H9 (cell line): Measurements from ENCODE around the gene RABGAP1L. TPM values are rescaled to one million over a fixed set of nuclear protein-coding genes. Genes with fewer than 3 reads are reported as not detected.

Source experiments
- DNase-seq: peaks from one replicate; pipeline ENCODE4 v3.0.0-alpha.2; 2017
- H2AFZ ChIP-seq: one replicate; pipeline ENCODE4 v1.6.1; 2013; ENCODE audit warnings: mild to moderate bottlenecking, low read length, control low read depth, moderate library complexity
- H2AK5ac ChIP-seq: 2 replicates; pipeline ENCODE4 v1.6.1; 2013; ENCODE audit warnings: low read length, control low read depth, mixed read lengths; ENCODE audit not compliant: insufficient read length
- H2BK120ac ChIP-seq: one replicate; pipeline ENCODE4 v1.6.1; 2013; ENCODE audit warnings: low read depth, mild to moderate bottlenecking, low read length, control low read depth, inconsistent platforms; ENCODE audit not compliant: poor library complexity, severe bottlenecking
- H2BK12ac ChIP-seq: 2 replicates; pipeline ENCODE4 v1.6.1; 2013; ENCODE audit warnings: low read length, control low read depth, mixed read lengths, low read depth; ENCODE audit not compliant: insufficient read length
- H2BK15ac ChIP-seq: 2 replicates; pipeline ENCODE4 v1.6.1; 2013; ENCODE audit warnings: low read depth, low read length, control low read depth
- H2BK20ac ChIP-seq: one replicate; pipeline ENCODE4 v1.6.1; 2013; ENCODE audit warnings: low read depth, mild to moderate bottlenecking, low read length, control low read depth, inconsistent platforms; ENCODE audit not compliant: poor library complexity, severe bottlenecking
- H2BK5ac ChIP-seq: 2 replicates; pipeline ENCODE4 v1.6.1; 2013; ENCODE audit warnings: low read length, control low read depth, mixed read lengths; ENCODE audit not compliant: insufficient read length
- H3K14ac ChIP-seq: 2 replicates; pipeline ENCODE4 v1.6.1; 2013; ENCODE audit warnings: low read length, control low read depth; ENCODE audit not compliant: insufficient read depth
- H3K18ac ChIP-seq: 2 replicates; pipeline ENCODE4 v1.6.1; 2013; ENCODE audit warnings: low read depth, mild to moderate bottlenecking, mixed read lengths, low read length, control low read depth; ENCODE audit not compliant: insufficient read length
- H3K23ac ChIP-seq: 2 replicates; pipeline ENCODE4 v1.6.1; 2013; ENCODE audit warnings: low read length, control low read depth, mixed read lengths, low read depth; ENCODE audit not compliant: insufficient read length
- H3K23me2 ChIP-seq: 2 replicates; pipeline ENCODE4 v1.6.1; 2013; ENCODE audit warnings: low read depth, mild to moderate bottlenecking, mixed read lengths, low read length, control low read depth; ENCODE audit not compliant: insufficient read length, poor library complexity, severe bottlenecking
- H3K27ac ChIP-seq: 2 replicates; pipeline ENCODE4 v1.5.1; 2013; ENCODE audit warnings: low read length, control low read depth, mixed read lengths, low read depth; ENCODE audit not compliant: insufficient read length
- H3K27me3 ChIP-seq: 2 replicates; pipeline ENCODE4 v1.6.1; 2013; ENCODE audit warnings: low read length, control low read depth, inconsistent platforms; ENCODE audit not compliant: insufficient read depth
- H3K4ac ChIP-seq: 2 replicates; pipeline ENCODE4 v1.6.1; 2013; ENCODE audit warnings: low read depth, mild to moderate bottlenecking, control low read depth, inconsistent platforms, low read length, moderate library complexity
- H3K4me1 ChIP-seq: 2 replicates; pipeline ENCODE4 v1.6.1; 2013; ENCODE audit warnings: low read length, control low read depth, inconsistent platforms; ENCODE audit not compliant: insufficient read depth
- H3K4me2 ChIP-seq: 2 replicates; pipeline ENCODE4 v1.6.1; 2013; ENCODE audit warnings: low read length, control low read depth, mixed read lengths; ENCODE audit not compliant: insufficient read length, insufficient read depth
- H3K56ac ChIP-seq: 2 replicates; pipeline ENCODE4 v1.6.1; 2013; ENCODE audit warnings: low read depth, mild to moderate bottlenecking, mixed read lengths, low read length, control low read depth; ENCODE audit not compliant: insufficient read length
- H3K79me1 ChIP-seq: 2 replicates; pipeline ENCODE4 v1.6.1; 2013; ENCODE audit warnings: low read depth, mild to moderate bottlenecking, moderate library complexity, low read length, control low read depth, inconsistent platforms; ENCODE audit not compliant: insufficient read depth, poor library complexity, severe bottlenecking
- H3K79me2 ChIP-seq: 2 replicates; pipeline ENCODE4 v1.6.1; 2013; ENCODE audit warnings: low read length, control low read depth, inconsistent platforms; ENCODE audit not compliant: insufficient read depth
- H3K9ac ChIP-seq: 2 replicates; pipeline ENCODE4 v1.6.1; 2013; ENCODE audit warnings: low read length, control low read depth, mixed read lengths; ENCODE audit not compliant: insufficient read length; ENCODE audit errors: extremely low read depth
- H3K9me3 ChIP-seq: one replicate; pipeline ENCODE4 v1.6.1; 2013; ENCODE audit warnings: low read depth, low read length, inconsistent platforms; ENCODE audit not compliant: control insufficient read depth
- H3T11ph ChIP-seq: one replicate; pipeline ENCODE4 v1.6.1; 2013; ENCODE audit warnings: mild to moderate bottlenecking, low read length, control low read depth, inconsistent platforms
- H4K20me1 ChIP-seq: one replicate; pipeline ENCODE4 v1.6.1; 2013; ENCODE audit not compliant: control insufficient read depth, insufficient read length, insufficient read depth
- H4K5ac ChIP-seq: 2 replicates; pipeline ENCODE4 v1.6.1; 2013; ENCODE audit warnings: low read depth, mild to moderate bottlenecking, mixed read lengths, low read length, control low read depth; ENCODE audit not compliant: insufficient read length
- H4K8ac ChIP-seq: replicated peaks from 2 replicates; pipeline ENCODE4 v1.6.1; 2013; ENCODE audit warnings: low read length, control low read depth, mixed read lengths, low read depth; ENCODE audit not compliant: insufficient read length
- H4K91ac ChIP-seq: 2 replicates; pipeline ENCODE4 v1.6.1; 2013; ENCODE audit warnings: low read depth, mild to moderate bottlenecking, moderate library complexity, mixed read lengths, low read length, control low read depth; ENCODE audit not compliant: insufficient read length
- H3K27ac Mint-ChIP-seq, 3 experiments: 2 replicates in 2 of 3; 3 replicates in 1 of 3; pipeline ENCODE4 v1.8.0; 2020 to 2021; ENCODE audit warnings: mixed read lengths in 3 of 3, mild to moderate bottlenecking in 1 of 3, moderate library complexity in 1 of 3
- H3K27me3 Mint-ChIP-seq: 2 replicates; pipeline ENCODE4 v1.8.0; 2021; ENCODE audit warnings: low read depth, mild to moderate bottlenecking, moderate library complexity, mixed read lengths
- H3K36me3 Mint-ChIP-seq, 3 experiments: 2 replicates in 2 of 3; 3 replicates in 1 of 3; pipeline ENCODE4 v1.8.0; 2020 to 2021; ENCODE audit warnings: low read depth in 3 of 3, mixed read lengths in 3 of 3; ENCODE audit not compliant: insufficient read depth in 1 of 3
- H3K4me1 Mint-ChIP-seq, 2 experiments: 2 replicates each; pipeline ENCODE4 v1.8.0; 2020; ENCODE audit warnings: mixed read lengths in 2 of 2
- H3K4me3 Mint-ChIP-seq, 2 experiments: 2 replicates in 1 of 2; 3 replicates in 1 of 2; pipeline ENCODE4 v1.8.0; 2020 to 2021; ENCODE audit warnings: mild to moderate bottlenecking in 2 of 2, mixed read lengths in 2 of 2, moderate library complexity in 1 of 2
- H3K9me3 Mint-ChIP-seq, 2 experiments: 2 replicates in 1 of 2; 3 replicates in 1 of 2; pipeline ENCODE4 v1.8.0; 2020; ENCODE audit warnings: mild to moderate bottlenecking in 2 of 2, mixed read lengths in 2 of 2, moderate library complexity in 1 of 2
- CTCF ChIP-seq: fragments of 200-600 bp; sonication (generic); conservative IDR thresholded peaks from 3 replicates; pipeline ENCODE4 v1.8.0; 2021; ENCODE audit warnings: antibody characterized with exemption, mild to moderate bottlenecking
- WGBS: extraction: QIAGEN DNeasy Blood & Tissue Kit; methylation state at CpG from one replicate; pipeline ENCODE4 v1.1.7; 2013; ENCODE audit warnings: missing lambda C conversion rate, low lambda C conversion rate, mixed read lengths; ENCODE audit not compliant: insufficient read length; ENCODE audit errors: extremely low coverage; 5-methylcytosine and 5-hydroxymethylcytosine counted together
- total RNA-seq: library from RNA; stranded (reverse); gene quantifications from 2 replicates; pipeline ENCODE4 v1.2.1, GENCODE V29; 2021

RABGAP1L gene
- total RNA-seq, 1 experiment from 2014 or later: 147 TPM

DNA sequence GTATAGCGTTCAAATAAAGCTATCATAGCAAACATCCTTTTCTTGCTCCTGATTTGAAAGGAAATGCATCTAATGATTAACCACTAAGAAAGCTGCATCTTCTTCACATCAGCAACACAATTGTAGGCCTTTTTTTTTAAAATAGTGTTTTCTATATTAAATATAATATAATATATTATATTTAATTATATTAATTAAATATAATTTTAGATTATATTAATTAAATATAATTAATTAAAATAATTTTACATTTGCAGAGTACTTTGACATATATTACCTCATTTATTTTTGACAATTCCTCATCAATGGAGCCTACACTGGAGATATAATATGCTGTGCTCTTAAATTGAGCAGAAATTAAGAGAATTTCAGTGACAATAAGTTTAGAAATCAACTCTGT, 481.5 kb downstream of the RABGAP1L start:
- H2BK5ac ChIP-seq: no peak overlapping the region
- no peak overlapping the region for H2BK15ac ChIP-seq
- DNase-seq: no peak
- no peaks in the 10 kb centered on the region for H3K27me3 ChIP-seq
- no CpG with 5 or more reads among the region's 1 CpG for WGBS
- no peak overlapping the region for H3K18ac ChIP-seq
- H4K8ac ChIP-seq: no peak overlapping the region
- H2AFZ ChIP-seq: no peak overlapping the region
- H3K27ac ChIP-seq: no peak overlapping the region
- H3K56ac ChIP-seq: no peak overlapping the region
- Mint-ChIP-seq H3K27me3 (no peaks in the 10 kb centered on the region), H3K4me3 (no peak overlapping the region), H3K27ac (no peak overlapping the region), H3K4me1 (no peaks in the 10 kb centered on the region), H3K9me3 (no peaks in the 10 kb centered on the region), H3K36me3 (no peaks in the 10 kb centered on the region)
- no peak overlapping the region for H3K9ac ChIP-seq
- no peak overlapping the region for H2AK5ac ChIP-seq
- H3K4me2 ChIP-seq: no peak overlapping the region
- no peak overlapping the region for H3K4ac ChIP-seq
- no peak overlapping the region for H4K5ac ChIP-seq
- TF ChIP-seq CTCF: no peak
- H3T11ph ChIP-seq: no peak overlapping the region
- H3K14ac ChIP-seq: no peak overlapping the region
- H3K9me3 ChIP-seq: no peaks in the 10 kb centered on the region
- no peak overlapping the region for H2BK20ac ChIP-seq
- H3K23me2 ChIP-seq: no peaks in the 10 kb centered on the region
- H2BK12ac ChIP-seq: no peak overlapping the region
- H3K23ac ChIP-seq: no peak overlapping the region
- no peak overlapping the region for H4K91ac ChIP-seq
- no peaks in the 10 kb centered on the region for H3K4me1 ChIP-seq
- H3K79me1 ChIP-seq: no peaks in the 10 kb centered on the region
- no peaks in the 10 kb centered on the region for H3K79me2 ChIP-seq
- no peaks in the 10 kb centered on the region for H4K20me1 ChIP-seq
- H2BK120ac ChIP-seq: no peak overlapping the region
